ENCODE results near the gene AFG3L2. TPM values are rescaled to one million over a fixed set of nuclear protein-coding genes. Genes with fewer than 3 reads are reported as not detected.

AFG3L2 gene
- total and polyA plus RNA-seq, 2 experiments from 2014 or later = 50.3 to 105 TPM

DNA sequence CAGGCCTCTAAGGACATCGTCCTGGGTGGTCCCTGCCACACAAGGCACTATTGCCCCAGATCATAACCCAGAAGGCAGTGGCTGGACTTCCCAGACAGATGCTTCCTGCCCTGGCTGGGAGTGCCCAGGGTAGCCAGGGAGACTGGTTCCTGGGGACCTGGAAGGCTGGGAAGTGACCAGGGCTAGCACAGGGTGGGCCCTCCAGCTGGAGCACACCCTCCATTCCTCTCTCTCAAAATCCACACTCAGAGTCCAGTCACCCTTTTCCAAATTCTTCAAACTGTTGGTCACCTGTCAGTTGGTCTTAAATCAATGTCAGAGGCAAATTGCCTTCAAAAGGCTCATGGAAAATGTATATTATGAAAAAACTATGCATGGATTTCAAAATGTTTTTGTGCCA lies 80.6 kb downstream of the AFG3L2 start:
- no peak overlapping the region for H3K27ac Mint-ChIP-seq
- no peaks in the 10 kb centered on the region; the same call in 1 of the 2 replicates for H3F3A ChIP-seq (replicated peaks; ENCODE audit: low read depth)
- DNase-seq (ENCODE audit: low spot score) (no peak), ATAC-seq (no peak)
- peak overlapping the region; percentile 18; the same call in 1 of the 2 replicates for H2AFZ ChIP-seq
- peaks cover 4% of the 10 kb centered on the region; the same call in 1 of the 3 replicates for H3K9me3 Mint-ChIP-seq
- H3K4me3 Mint-ChIP-seq = no peak overlapping the region
- H3K4me3 ChIP-seq = no peak overlapping the region
- no peaks in the 10 kb centered on the region for H3K9me2 ChIP-seq (ENCODE audit: insufficient read depth)
- H3K27ac ChIP-seq (ENCODE audit: low read depth) = no peak overlapping the region
- no peaks in the 10 kb centered on the region for H3K27me3 ChIP-seq (ENCODE audit: insufficient read depth)
- peaks cover 5% of the 10 kb centered on the region for H3K4me1 Mint-ChIP-seq
- H3K36me3 Mint-ChIP-seq (ENCODE audit: low read depth) = no peaks in the 10 kb centered on the region
- H4K20me1 ChIP-seq (replicated peaks; ENCODE audit: insufficient read depth) = no peaks in the 10 kb centered on the region
- H3K36me3 ChIP-seq (ENCODE audit: insufficient read depth) = no peaks in the 10 kb centered on the region
- H3K27me3 Mint-ChIP-seq (ENCODE audit: insufficient read depth, low read depth, poor library complexity) = peaks cover 10% of the 10 kb centered on the region
- TF ChIP-seq, protein P1, sequence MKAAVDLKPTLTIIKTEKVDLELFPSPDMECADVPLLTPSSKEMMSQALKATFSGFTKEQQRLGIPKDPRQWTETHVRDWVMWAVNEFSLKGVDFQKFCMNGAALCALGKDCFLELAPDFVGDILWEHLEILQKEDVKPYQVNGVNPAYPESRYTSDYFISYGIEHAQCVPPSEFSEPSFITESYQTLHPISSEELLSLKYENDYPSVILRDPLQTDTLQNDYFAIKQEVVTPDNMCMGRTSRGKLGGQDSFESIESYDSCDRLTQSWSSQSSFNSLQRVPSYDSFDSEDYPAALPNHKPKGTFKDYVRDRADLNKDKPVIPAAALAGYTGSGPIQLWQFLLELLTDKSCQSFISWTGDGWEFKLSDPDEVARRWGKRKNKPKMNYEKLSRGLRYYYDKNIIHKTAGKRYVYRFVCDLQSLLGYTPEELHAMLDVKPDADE (IDR thresholded peaks at IDR 0.05) = no peak
- TF ChIP-seq, protein P2, sequence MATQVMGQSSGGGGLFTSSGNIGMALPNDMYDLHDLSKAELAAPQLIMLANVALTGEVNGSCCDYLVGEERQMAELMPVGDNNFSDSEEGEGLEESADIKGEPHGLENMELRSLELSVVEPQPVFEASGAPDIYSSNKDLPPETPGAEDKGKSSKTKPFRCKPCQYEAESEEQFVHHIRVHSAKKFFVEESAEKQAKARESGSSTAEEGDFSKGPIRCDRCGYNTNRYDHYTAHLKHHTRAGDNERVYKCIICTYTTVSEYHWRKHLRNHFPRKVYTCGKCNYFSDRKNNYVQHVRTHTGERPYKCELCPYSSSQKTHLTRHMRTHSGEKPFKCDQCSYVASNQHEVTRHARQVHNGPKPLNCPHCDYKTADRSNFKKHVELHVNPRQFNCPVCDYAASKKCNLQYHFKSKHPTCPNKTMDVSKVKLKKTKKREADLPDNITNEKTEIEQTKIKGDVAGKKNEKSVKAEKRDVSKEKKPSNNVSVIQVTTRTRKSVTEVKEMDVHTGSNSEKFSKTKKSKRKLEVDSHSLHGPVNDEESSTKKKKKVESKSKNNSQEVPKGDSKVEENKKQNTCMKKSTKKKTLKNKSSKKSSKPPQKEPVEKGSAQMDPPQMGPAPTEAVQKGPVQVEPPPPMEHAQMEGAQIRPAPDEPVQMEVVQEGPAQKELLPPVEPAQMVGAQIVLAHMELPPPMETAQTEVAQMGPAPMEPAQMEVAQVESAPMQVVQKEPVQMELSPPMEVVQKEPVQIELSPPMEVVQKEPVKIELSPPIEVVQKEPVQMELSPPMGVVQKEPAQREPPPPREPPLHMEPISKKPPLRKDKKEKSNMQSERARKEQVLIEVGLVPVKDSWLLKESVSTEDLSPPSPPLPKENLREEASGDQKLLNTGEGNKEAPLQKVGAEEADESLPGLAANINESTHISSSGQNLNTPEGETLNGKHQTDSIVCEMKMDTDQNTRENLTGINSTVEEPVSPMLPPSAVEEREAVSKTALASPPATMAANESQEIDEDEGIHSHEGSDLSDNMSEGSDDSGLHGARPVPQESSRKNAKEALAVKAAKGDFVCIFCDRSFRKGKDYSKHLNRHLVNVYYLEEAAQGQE (IDR thresholded peaks at IDR 0.05; ENCODE audit: unreplicated experiment) = no peak
- TF ChIP-seq ZNF114 (CRISPR knock-in tag; IDR thresholded peaks at IDR 0.05) (no peak), ZNF331 (CRISPR knock-in tag; IDR thresholded peaks at IDR 0.05; ENCODE audit: low read depth) (no peak), NANOG (IDR thresholded peaks at IDR 0.05; ENCODE audit: borderline replicate concordance) (no peak)
- peaks cover 4% of the 10 kb centered on the region; the same call in 1 of the 2 replicates for H3K4me1 ChIP-seq (ENCODE audit: insufficient read depth)
- H3K79me2 ChIP-seq (replicated peaks; ENCODE audit: insufficient read depth) = no peaks in the 10 kb centered on the region
- H3K4me2 ChIP-seq = no peak overlapping the region

DNA sequence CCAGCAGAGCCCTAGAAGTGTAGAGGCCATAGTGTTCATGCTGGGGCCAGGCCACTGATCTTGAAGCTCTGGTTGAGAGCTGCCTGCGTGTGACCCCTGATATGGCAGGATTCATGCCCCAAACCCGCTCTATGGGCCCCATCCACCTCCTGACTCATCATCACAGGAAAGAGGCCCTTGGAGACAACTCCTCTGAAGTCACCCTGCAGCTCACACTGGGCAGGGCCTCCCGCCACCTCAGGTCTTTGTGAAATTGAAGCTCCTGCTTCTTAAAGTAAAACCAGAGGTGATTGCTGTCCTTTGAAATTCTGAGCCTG lies 81.0 kb downstream of the AFG3L2 start:
- no peak overlapping the region for H3K4me3 Mint-ChIP-seq
- no peaks in the 10 kb centered on the region for H3K79me2 ChIP-seq (replicated peaks; ENCODE audit: insufficient read depth)
- H3K4me1 Mint-ChIP-seq = peaks cover 8% of the 10 kb centered on the region
- no peaks in the 10 kb centered on the region; the same call in 1 of the 2 replicates for H3F3A ChIP-seq (replicated peaks; ENCODE audit: low read depth)
- no peaks in the 10 kb centered on the region for H4K20me1 ChIP-seq (replicated peaks; ENCODE audit: insufficient read depth)
- H3K4me3 ChIP-seq = no peak overlapping the region
- no peak overlapping the region for H3K27ac Mint-ChIP-seq
- no peak overlapping the region for H3K4me2 ChIP-seq
- H3K27ac ChIP-seq (ENCODE audit: low read depth) = no peak overlapping the region
- no peaks in the 10 kb centered on the region for H3K36me3 ChIP-seq (ENCODE audit: insufficient read depth)
- H3K36me3 Mint-ChIP-seq (ENCODE audit: low read depth) = no peaks in the 10 kb centered on the region
- H3K27me3 ChIP-seq (ENCODE audit: insufficient read depth) = no peaks in the 10 kb centered on the region
- peaks cover 4% of the 10 kb centered on the region; the same call in 1 of the 3 replicates for H3K9me3 Mint-ChIP-seq
- ATAC-seq (no peak), DNase-seq (ENCODE audit: low spot score) (no peak)
- H2AFZ ChIP-seq = peak overlapping the region; percentile 18; the same call in 1 of the 2 replicates
- H3K27me3 Mint-ChIP-seq (ENCODE audit: insufficient read depth, low read depth, poor library complexity) = peaks cover 10% of the 10 kb centered on the region
- no peaks in the 10 kb centered on the region for H3K9me2 ChIP-seq (ENCODE audit: insufficient read depth)
- H3K4me1 ChIP-seq (ENCODE audit: insufficient read depth) = peaks cover 8% of the 10 kb centered on the region
- TF ChIP-seq NANOG (IDR thresholded peaks at IDR 0.05; ENCODE audit: borderline replicate concordance) = no peak
- TF ChIP-seq, protein P3, sequence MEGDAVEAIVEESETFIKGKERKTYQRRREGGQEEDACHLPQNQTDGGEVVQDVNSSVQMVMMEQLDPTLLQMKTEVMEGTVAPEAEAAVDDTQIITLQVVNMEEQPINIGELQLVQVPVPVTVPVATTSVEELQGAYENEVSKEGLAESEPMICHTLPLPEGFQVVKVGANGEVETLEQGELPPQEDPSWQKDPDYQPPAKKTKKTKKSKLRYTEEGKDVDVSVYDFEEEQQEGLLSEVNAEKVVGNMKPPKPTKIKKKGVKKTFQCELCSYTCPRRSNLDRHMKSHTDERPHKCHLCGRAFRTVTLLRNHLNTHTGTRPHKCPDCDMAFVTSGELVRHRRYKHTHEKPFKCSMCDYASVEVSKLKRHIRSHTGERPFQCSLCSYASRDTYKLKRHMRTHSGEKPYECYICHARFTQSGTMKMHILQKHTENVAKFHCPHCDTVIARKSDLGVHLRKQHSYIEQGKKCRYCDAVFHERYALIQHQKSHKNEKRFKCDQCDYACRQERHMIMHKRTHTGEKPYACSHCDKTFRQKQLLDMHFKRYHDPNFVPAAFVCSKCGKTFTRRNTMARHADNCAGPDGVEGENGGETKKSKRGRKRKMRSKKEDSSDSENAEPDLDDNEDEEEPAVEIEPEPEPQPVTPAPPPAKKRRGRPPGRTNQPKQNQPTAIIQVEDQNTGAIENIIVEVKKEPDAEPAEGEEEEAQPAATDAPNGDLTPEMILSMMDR (conservative IDR thresholded peaks at IDR 0.05; ENCODE audit: low read depth in 2 of 2) = no peak
- no peak for TF ChIP-seq JUNB (IDR thresholded peaks at IDR 0.05; ENCODE audit: unreplicated experiment)
- no peak for TF ChIP-seq POLR2AphosphoS5 (IDR thresholded peaks at IDR 0.05; ENCODE audit: low read depth)
- TF ChIP-seq, protein P1 (IDR thresholded peaks at IDR 0.05) = no peak
- no peak for TF ChIP-seq STAT1 (IDR thresholded peaks at IDR 0.05; ENCODE audit: unreplicated experiment)
- TF ChIP-seq, protein P2 (IDR thresholded peaks at IDR 0.05; ENCODE audit: unreplicated experiment) = no peak
- TF ChIP-seq CREB1 (CRISPR knock-in tag; IDR thresholded peaks at IDR 0.05; ENCODE audit: low read depth) = no peak
- no peak for TF ChIP-seq ZNF331 (CRISPR knock-in tag; IDR thresholded peaks at IDR 0.05; ENCODE audit: low read depth)
- no peak for TF ChIP-seq ZNF114 (CRISPR knock-in tag; IDR thresholded peaks at IDR 0.05)
